Calu3 (cell line): ENCODE results near the gene GOLGA8N. TPM values are rescaled to one million over a fixed set of nuclear protein-coding genes. Genes with fewer than 3 reads are reported as not detected.

ENCODE experiments used
- BruUV-seq: library from RNA; stranded (reverse); fragments of 400-500 nt; replicated peaks from 2 replicates; lab custom pipeline; 2021; lab: Mats Ljungman, UMichigan
- CTCF ChIA-PET: fragments of 300-600 bp; sonication (Branson Sonifier 250); formaldehyde crosslinking; loops from one replicate; lab custom pipeline; 2022; ENCODE audit warnings: antibody characterized with exemption; lab: Charles Lee
- DNase-seq: peaks from one replicate; pipeline ENCODE4 v3.0.0; 2022
- H3K27ac Mint-ChIP-seq: one replicate; pipeline ENCODE4 v1.8.0; 2022; ENCODE audit warnings: mixed read lengths; ENCODE audit not compliant: unreplicated experiment
- H3K27me3 Mint-ChIP-seq: one replicate; pipeline ENCODE4 v1.8.0; 2022; ENCODE audit warnings: mixed read lengths; ENCODE audit not compliant: unreplicated experiment
- H3K36me3 Mint-ChIP-seq: one replicate; pipeline ENCODE4 v1.8.0; 2022; ENCODE audit warnings: mild to moderate bottlenecking, moderate library complexity, mixed read lengths; ENCODE audit not compliant: insufficient read depth, unreplicated experiment
- H3K4me1 Mint-ChIP-seq: one replicate; pipeline ENCODE4 v1.8.0; 2022; ENCODE audit warnings: mild to moderate bottlenecking, low read depth, mixed read lengths; ENCODE audit not compliant: unreplicated experiment
- H3K4me3 Mint-ChIP-seq: one replicate; pipeline ENCODE4 v1.8.0; 2022; ENCODE audit warnings: mild to moderate bottlenecking, low read depth, moderate library complexity, mixed read lengths; ENCODE audit not compliant: unreplicated experiment
- H3K9me3 Mint-ChIP-seq: one replicate; pipeline ENCODE4 v1.8.0; 2022; ENCODE audit warnings: low read depth, mixed read lengths; ENCODE audit not compliant: unreplicated experiment
- intact Hi-C: fragments of 100-400 bp; cut with micrococcal nuclease; formaldehyde crosslinking; loops from one replicate; pipeline ENCODE4 v1.10.0; 2022; ENCODE audit not compliant: unreplicated experiment
- total RNA-seq: library from RNA; stranded (reverse); gene quantifications from 2 replicates; pipeline ENCODE4 v1.2.3, GENCODE V29; 2022
- TF ChIP-seq, protein P1 (sequence below): fragments of 200-600 bp; IDR thresholded peaks from one replicate; pipeline ENCODE4 v1.8.0; 2022; ENCODE audit warnings: antibody characterized with exemption; ENCODE audit not compliant: unreplicated experiment

Gene GOLGA8N
- total RNA-seq, 1 experiment from 2014 or later: 0.45 TPM

DNA sequence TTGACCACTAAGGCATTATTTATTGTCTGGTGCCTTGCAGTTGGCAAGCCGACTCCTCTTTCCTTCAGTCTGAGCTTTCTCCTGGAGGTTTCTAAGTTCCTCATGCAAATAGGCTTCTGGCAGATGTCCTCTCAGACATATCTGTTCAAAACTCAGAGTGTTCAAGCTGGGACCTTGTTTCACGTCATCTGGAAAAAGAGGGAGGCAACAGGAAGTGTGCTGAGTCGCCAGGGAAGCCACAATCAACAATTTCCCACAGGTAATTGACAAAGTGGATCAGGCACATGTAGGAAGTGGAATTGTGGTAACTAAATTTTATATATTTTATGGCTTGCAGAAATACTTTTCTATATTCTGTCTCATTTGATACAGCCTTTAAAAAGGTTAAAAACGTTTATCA, 62.8 kb downstream of the GOLGA8N start:
- Mint-ChIP-seq H3K36me3 (no peaks in the 10 kb centered on the region), H3K9me3 (no peaks in the 10 kb centered on the region), H3K4me3 (no peak overlapping the region), H3K27ac (no peak overlapping the region), H3K27me3 (no peaks in the 10 kb centered on the region), H3K4me1 (peaks cover 12% of the 10 kb centered on the region)
- intact Hi-C loops: no loop called here
- CTCF ChIA-PET: no interaction called here
- DNase-seq: no peak
- no TSS peak for BruUV-seq
- TF ChIP-seq, protein P1, sequence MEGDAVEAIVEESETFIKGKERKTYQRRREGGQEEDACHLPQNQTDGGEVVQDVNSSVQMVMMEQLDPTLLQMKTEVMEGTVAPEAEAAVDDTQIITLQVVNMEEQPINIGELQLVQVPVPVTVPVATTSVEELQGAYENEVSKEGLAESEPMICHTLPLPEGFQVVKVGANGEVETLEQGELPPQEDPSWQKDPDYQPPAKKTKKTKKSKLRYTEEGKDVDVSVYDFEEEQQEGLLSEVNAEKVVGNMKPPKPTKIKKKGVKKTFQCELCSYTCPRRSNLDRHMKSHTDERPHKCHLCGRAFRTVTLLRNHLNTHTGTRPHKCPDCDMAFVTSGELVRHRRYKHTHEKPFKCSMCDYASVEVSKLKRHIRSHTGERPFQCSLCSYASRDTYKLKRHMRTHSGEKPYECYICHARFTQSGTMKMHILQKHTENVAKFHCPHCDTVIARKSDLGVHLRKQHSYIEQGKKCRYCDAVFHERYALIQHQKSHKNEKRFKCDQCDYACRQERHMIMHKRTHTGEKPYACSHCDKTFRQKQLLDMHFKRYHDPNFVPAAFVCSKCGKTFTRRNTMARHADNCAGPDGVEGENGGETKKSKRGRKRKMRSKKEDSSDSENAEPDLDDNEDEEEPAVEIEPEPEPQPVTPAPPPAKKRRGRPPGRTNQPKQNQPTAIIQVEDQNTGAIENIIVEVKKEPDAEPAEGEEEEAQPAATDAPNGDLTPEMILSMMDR: no peak

DNA sequence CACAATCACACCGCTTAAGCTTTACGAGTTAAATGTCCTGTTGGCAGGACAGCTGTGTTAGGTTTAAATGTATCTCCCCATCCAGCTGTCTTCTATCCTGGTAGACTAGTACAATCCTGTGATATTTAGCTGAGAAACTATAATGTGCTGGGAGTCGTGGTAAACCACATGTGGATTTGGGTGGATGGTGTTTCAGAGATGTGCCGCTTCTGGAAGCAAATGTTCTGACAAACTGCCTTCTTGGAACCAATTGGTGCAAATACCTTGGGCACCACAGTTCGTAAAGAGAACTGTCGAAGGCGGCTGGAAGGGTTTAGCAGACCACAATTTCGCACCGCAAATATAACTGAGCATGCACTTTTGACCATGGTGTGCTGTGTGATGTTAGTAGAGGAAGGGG, 63.2 kb downstream of the GOLGA8N start:
- intact Hi-C loops: no loop called here

More for the DNA sequence above, 63.2 kb downstream of the GOLGA8N start:
- no TSS peak for BruUV-seq
- CTCF ChIA-PET: no interaction called here
- TF ChIP-seq, protein P1: no peak
- H3K9me3 Mint-ChIP-seq: no peaks in the 10 kb centered on the region
- no peak overlapping the region for H3K4me3 Mint-ChIP-seq
- H3K36me3 Mint-ChIP-seq: no peaks in the 10 kb centered on the region
- DNase-seq: no peak
- no peak overlapping the region for H3K27ac Mint-ChIP-seq
- peaks cover 9% of the 10 kb centered on the region for H3K4me1 Mint-ChIP-seq
- H3K27me3 Mint-ChIP-seq: no peaks in the 10 kb centered on the region

Other genes with a start within 250 kb of the GOLGA8N start
- gene GOLGA8K, start 190.2 kb upstream of the GOLGA8N start, total RNA-seq: not detected in 2 replicates
- gene GOLGA8O, start 137.8 kb upstream of the GOLGA8N start, total RNA-seq: not detected in 2 replicates
- gene ARHGAP11A, start 22.0 kb downstream of the GOLGA8N start, total RNA-seq: 28.7 and 32.8 TPM in 2 replicates
- gene SCG5, start 48.3 kb downstream of the GOLGA8N start, total RNA-seq: 1.9 TPM in 1 of 2 replicates, not detected in the other
- gene GREM1, start 124.5 kb downstream of the GOLGA8N start, total RNA-seq: not detected in 2 replicates